BLaER1 (cell line): ENCODE data around the gene DNAH17.

Experiments
- H3K27ac ChIP-seq: shearing (Covaris generic); formaldehyde crosslinking; 2 replicates; pipeline ENCODE4 v1.8.1; 2022
- H3K27me3 ChIP-seq: shearing (Covaris generic); formaldehyde crosslinking; 2 replicates; pipeline ENCODE4 v1.8.1; 2022
- H3K36me3 ChIP-seq: shearing (Covaris generic); formaldehyde crosslinking; 2 replicates; pipeline ENCODE4 v1.8.1; 2022
- H3K4me1 ChIP-seq: shearing (Covaris generic); formaldehyde crosslinking; 2 replicates; pipeline ENCODE4 v1.8.1; 2022
- H3K4me2 ChIP-seq: shearing (Covaris generic); formaldehyde crosslinking; 2 replicates; pipeline ENCODE4 v1.8.1; 2022
- H3K4me3 ChIP-seq: shearing (Covaris generic); formaldehyde crosslinking; 2 replicates; pipeline ENCODE4 v1.8.1; 2022
- H3K9ac ChIP-seq: shearing (Covaris generic); formaldehyde crosslinking; 2 replicates; pipeline ENCODE4 v1.8.1; 2022
- H3K9me3 ChIP-seq: shearing (Covaris generic); formaldehyde crosslinking; 2 replicates; pipeline ENCODE4 v1.8.1; 2022
- H4K20me1 ChIP-seq: shearing (Covaris generic); formaldehyde crosslinking; 2 replicates; pipeline ENCODE4 v1.8.1; 2022
- Cebpa-rat ChIP-seq: shearing (Covaris generic); IDR thresholded peaks from 2 replicates; pipeline ENCODE4 v1.8.1; 2022

DNAH17 gene

GRCh38 chr17:78380370-78380769, 196.8 kb downstream of the DNAH17 start:
- H3K9me3 ChIP-seq: no peaks in the 10 kb centered on the region
- H3K27ac ChIP-seq: no peak overlapping the region
- TF ChIP-seq Cebpa-rat: no peak
- peaks cover 15% of the 10 kb centered on the region for H3K36me3 ChIP-seq
- no peaks in the 10 kb centered on the region for H3K27me3 ChIP-seq
- no peak overlapping the region for H3K9ac ChIP-seq
- H3K4me2 ChIP-seq: peak overlapping the region; percentile 90
- peaks cover 67% of the 10 kb centered on the region for H4K20me1 ChIP-seq
- peaks cover 82% of the 10 kb centered on the region for H3K4me1 ChIP-seq
- H3K4me3 ChIP-seq: no peak overlapping the region; the same call in 1 of the 2 replicates

DNA sequence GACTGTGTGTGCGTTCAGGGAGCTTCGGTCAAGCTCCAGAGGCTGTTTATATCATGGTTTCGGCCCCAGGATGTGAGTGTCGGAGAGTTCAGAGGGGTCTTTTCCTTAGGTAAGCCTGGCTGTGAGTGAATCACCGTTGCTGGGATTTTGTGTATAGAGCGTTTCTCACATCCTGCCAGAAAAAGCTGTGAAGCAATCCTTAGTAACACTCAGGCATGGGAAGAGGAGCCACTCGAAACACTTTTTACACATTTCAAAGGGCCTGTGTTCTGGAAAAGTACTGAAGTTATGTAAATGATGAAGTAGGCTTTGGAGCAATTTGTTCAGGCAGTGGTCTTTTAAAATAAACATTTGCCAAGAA, 198.1 kb downstream of the DNAH17 start:
- Histone ChIP-seq H3K9ac (peak overlapping the region; percentile 92), H3K4me2 (peak overlapping the region; percentile 90), H3K4me3 (peak overlapping the region; percentile 91), H3K9me3 (no peaks in the 10 kb centered on the region), H3K27me3 (no peaks in the 10 kb centered on the region), H3K27ac (peak overlapping the region; percentile 93), H3K4me1 (peaks cover 82% of the 10 kb centered on the region), H3K36me3 (peaks cover 15% of the 10 kb centered on the region), H4K20me1 (peaks cover 55% of the 10 kb centered on the region)
- TF ChIP-seq Cebpa-rat: no peak

GRCh38 chr17:78378225-78379130, 198.7 kb downstream of the DNAH17 start, which contains the start of gene PGS1:
Gene PGS1, plus strand, starts transcription at chr17:78378649. Its CDS starts 17 bp downstream, at chr17:78378666.
- TF ChIP-seq Cebpa-rat: no peak
- H3K36me3 ChIP-seq: peaks cover 15% of the 10 kb centered on the region
- H3K4me2 ChIP-seq: peak within 1 kb of the TSS; percentile 90
- peak within 1 kb of the TSS; percentile 91 for H3K4me3 ChIP-seq
- H3K9me3 ChIP-seq: no peaks in the 10 kb centered on the region
- no peaks in the 10 kb centered on the region for H3K27me3 ChIP-seq
- H4K20me1 ChIP-seq: peaks cover 48% of the 10 kb centered on the region
- H3K9ac ChIP-seq: peak within 1 kb of the TSS; percentile 92
- H3K27ac ChIP-seq: peak within 1 kb of the TSS; percentile 93
- peaks cover 82% of the 10 kb centered on the region for H3K4me1 ChIP-seq

- Histone ChIP-seq H3K9ac (peak overlapping the region; percentile 92; the same call in 1 of the 2 replicates), H3K36me3 (peaks cover 15% of the 10 kb centered on the region), H3K9me3 (no peaks in the 10 kb centered on the region), H3K27ac (peak overlapping the region; percentile 93), H3K4me2 (peak overlapping the region; percentile 90), H3K27me3 (no peaks in the 10 kb centered on the region), H3K4me1 (peaks cover 82% of the 10 kb centered on the region), H4K20me1 (peaks cover 42% of the 10 kb centered on the region), H3K4me3 (peak overlapping the region; percentile 91)
- TF ChIP-seq Cebpa-rat: no peak
These were observed 199.4 kb downstream of the DNAH17 start for GRCh38 chr17:78377858-78378224.

DNA sequence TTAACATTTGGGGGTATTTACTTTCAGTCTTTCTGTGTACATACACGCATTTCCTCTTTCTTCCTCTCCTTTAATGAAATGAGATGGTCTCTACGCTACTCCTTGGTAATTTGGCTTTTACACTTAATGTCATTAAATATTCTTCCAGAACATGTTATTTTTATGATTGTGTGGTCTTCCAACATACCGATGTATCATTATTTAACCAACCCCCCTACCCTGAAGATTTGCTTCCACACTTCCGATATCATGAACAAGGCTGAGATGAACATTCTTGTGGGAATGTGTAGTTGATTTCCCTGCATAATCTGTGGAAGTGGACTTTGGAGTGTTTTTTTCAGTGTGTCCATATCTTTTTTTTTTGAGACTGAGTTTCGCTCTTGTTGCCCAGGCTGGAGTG, 201.0 kb downstream of the DNAH17 start:
- Histone ChIP-seq H3K36me3 (peaks cover 9% of the 10 kb centered on the region), H3K27me3 (no peaks in the 10 kb centered on the region), H4K20me1 (peaks cover 25% of the 10 kb centered on the region), H3K4me3 (no peak overlapping the region), H3K9ac (no peak overlapping the region), H3K9me3 (no peaks in the 10 kb centered on the region), H3K27ac (no peak overlapping the region), H3K4me2 (no peak overlapping the region), H3K4me1 (peaks cover 76% of the 10 kb centered on the region)
- TF ChIP-seq Cebpa-rat: no peak

DNA sequence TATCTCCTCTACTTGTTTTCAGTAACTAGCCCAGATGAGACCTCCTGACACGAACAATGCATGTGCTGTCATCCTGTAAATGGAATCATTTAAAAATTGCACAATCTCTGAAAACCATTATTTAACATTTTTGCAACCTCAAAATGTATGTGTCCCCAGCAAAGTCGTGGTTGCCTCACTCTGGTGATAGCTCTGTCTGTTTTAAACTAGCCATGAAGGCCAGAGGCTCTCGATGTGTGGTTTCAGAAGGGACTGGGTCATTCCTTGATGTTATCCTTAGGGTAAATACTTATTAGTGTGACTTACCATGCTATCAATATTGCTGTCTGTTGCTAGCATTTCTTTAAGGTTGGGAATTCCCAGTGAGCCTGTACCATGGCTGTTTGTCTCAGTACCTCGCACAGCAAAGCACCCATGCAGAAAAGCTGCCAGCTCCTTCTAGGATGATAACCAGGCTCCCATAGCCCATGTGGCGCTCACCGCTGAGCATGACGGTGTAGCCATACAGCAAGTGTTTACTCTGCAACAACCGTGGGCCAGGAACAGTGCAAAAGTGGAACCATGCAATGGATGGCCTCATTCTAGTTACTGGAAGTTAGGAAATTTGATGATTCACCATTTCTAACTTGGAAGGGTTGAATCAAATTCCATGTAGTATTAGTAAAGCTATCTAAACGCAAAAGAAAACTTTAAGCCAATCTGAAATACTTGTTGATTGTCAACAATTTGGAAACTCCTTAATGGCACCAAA, 201.6 kb downstream of the DNAH17 start:
- H3K27ac ChIP-seq: peak overlapping the region; percentile 75
- TF ChIP-seq Cebpa-rat: peak; percentile 53
- H3K27me3 ChIP-seq: no peaks in the 10 kb centered on the region
- peaks cover 19% of the 10 kb centered on the region for H4K20me1 ChIP-seq
- H3K9me3 ChIP-seq: no peaks in the 10 kb centered on the region
- H3K4me3 ChIP-seq: no peak overlapping the region
- H3K4me1 ChIP-seq: peaks cover 70% of the 10 kb centered on the region
- H3K4me2 ChIP-seq: peak overlapping the region; percentile 87
- peak overlapping the region; percentile 22; the same call in 1 of the 2 replicates for H3K9ac ChIP-seq
- 0 out of 2 replicates have a peak, but pooled peaks cover 4% of the 10 kb centered on the region for H3K36me3 ChIP-seq

DNA sequence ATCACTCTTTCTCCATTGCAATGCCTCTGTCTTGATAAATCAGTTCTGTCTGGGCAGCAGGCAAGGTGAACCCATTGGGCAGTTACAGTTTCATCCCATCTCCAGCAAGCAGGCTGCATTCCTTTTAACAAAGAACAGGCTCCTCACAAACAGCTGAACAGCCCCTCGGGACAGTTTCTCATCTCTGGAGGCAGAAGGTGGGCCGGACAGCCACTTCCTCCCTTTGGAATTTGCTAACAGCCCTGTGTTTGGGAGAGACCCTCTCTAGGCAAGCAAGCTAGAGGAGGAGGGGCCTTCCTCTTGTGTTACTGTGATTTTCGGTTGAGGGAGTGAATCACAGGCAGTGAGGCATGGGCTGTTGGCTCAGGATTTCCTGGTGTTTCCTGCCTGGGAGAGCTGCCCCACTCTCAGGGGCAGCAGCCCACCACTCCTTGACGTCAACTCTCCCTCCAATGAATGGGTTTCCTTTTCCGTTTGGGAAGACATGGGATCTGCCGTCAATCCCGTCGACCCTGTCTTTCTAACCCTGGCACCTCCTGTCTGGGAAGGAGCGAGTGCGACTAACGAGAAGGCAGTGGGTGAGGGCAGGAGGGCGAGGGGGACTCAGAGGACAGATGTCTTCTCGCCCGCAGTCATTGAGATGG, 202.4 kb downstream of the DNAH17 start:
- Histone ChIP-seq H3K4me3 (peak overlapping the region; percentile 8; the same call in 1 of the 2 replicates), H4K20me1 (peaks cover 11% of the 10 kb centered on the region; the same call in 1 of the 2 replicates), H3K9me3 (no peaks in the 10 kb centered on the region), H3K36me3 (no peaks in the 10 kb centered on the region), H3K27me3 (no peaks in the 10 kb centered on the region), H3K4me1 (peaks cover 68% of the 10 kb centered on the region), H3K27ac (peak overlapping the region; percentile 75), H3K9ac (peak overlapping the region; percentile 22; the same call in 1 of the 2 replicates), H3K4me2 (peak overlapping the region; percentile 87)
- no peak for TF ChIP-seq Cebpa-rat

GRCh38 chr17:78374189-78374588, 203.0 kb downstream of the DNAH17 start:
- Histone ChIP-seq H3K9ac (peak overlapping the region; percentile 22; the same call in 1 of the 2 replicates), H4K20me1 (peaks cover 5% of the 10 kb centered on the region; the same call in 1 of the 2 replicates), H3K27ac (peak overlapping the region; percentile 75), H3K27me3 (no peaks in the 10 kb centered on the region), H3K4me1 (peaks cover 68% of the 10 kb centered on the region), H3K36me3 (no peaks in the 10 kb centered on the region), H3K4me3 (peak overlapping the region; percentile 8; the same call in 1 of the 2 replicates), H3K9me3 (no peaks in the 10 kb centered on the region), H3K4me2 (peak overlapping the region; percentile 87)
- TF ChIP-seq Cebpa-rat: no peak
